Measurements from ENCODE around the gene GLB1L3. TPM values are rescaled to one million over a fixed set of nuclear protein-coding genes. Genes with fewer than 3 reads are reported as not detected.
A peak's percentile ranks its signal among the peaks of the same experiment; 100 is the strongest.

Gene GLB1L3
- polyA plus RNA-seq, 1 experiment = not detected

- Histone ChIP-seq H3K27me3 (ENCODE audit: control insufficient read depth, insufficient read depth, low read length) (no peaks in the 10 kb centered on the region), H3K36me3 (ENCODE audit: control insufficient read depth, insufficient read depth, low read length) (peaks cover 17% of the 10 kb centered on the region), H3K4me3 (ENCODE audit: low read depth, low read length) (no peak overlapping the region)
- no peak for DNase-seq (ENCODE audit: low read depth)
- TF ChIP-seq CTCF (IDR thresholded peaks at IDR 0.05; ENCODE audit: insufficient read depth, low read depth, low read length) = no peak
- CTCF ChIA-PET = interaction anchor here (1.2 to 1.7 kb wide), 2 partner anchors 11 to 43 kb away, joined by 4 to 7 read pairs; no protein-coding TSS in a partner anchor
- POLR2A ChIA-PET = no interaction called here
Measured at GRCh38 chr11:134250246-134250645, 25.9 kb upstream of the GLB1L3 start.

- H3K27me3 ChIP-seq (ENCODE audit: control insufficient read depth, insufficient read depth, low read length) = no peaks in the 10 kb centered on the region
- ChIA-PET CTCF (interaction anchor here (1.2 kb wide), 1 partner anchor 11 kb away, joined by 4 read pairs; no protein-coding TSS in a partner anchor), POLR2A (no interaction called here)
- no peak for DNase-seq (ENCODE audit: low read depth)
- no peak for TF ChIP-seq CTCF (IDR thresholded peaks at IDR 0.05; ENCODE audit: insufficient read depth, low read depth, low read length)
- no peak overlapping the region for H3K4me3 ChIP-seq (ENCODE audit: low read depth, low read length)
- H3K36me3 ChIP-seq (ENCODE audit: control insufficient read depth, insufficient read depth, low read length) = peaks cover 14% of the 10 kb centered on the region
Measured at GRCh38 chr11:134250675-134251074, 25.5 kb upstream of the GLB1L3 start.

- ChIA-PET POLR2A (no interaction called here), CTCF (interaction anchor here (1.4 to 1.7 kb wide), 3 partner anchors 8 to 23 kb away, joined by 4 read pairs; no protein-coding TSS in a partner anchor)
- TF ChIP-seq CTCF (IDR thresholded peaks at IDR 0.05; ENCODE audit: insufficient read depth, low read depth, low read length) = no peak
- Histone ChIP-seq H3K27me3 (ENCODE audit: control insufficient read depth, insufficient read depth, low read length) (no peaks in the 10 kb centered on the region), H3K36me3 (ENCODE audit: control insufficient read depth, insufficient read depth, low read length) (peaks cover 7% of the 10 kb centered on the region), H3K4me3 (ENCODE audit: low read depth, low read length) (peak overlapping the region; percentile 96)
- DNase-seq (ENCODE audit: low read depth) = no peak
Measured at GRCh38 chr11:134252346-134253187, 23.6 kb upstream of the GLB1L3 start.

- ChIA-PET CTCF (interaction anchor here (1.4 to 1.7 kb wide), 3 partner anchors 9 to 14 kb away, joined by 4 to 7 read pairs (median 4); no protein-coding TSS in a partner anchor), POLR2A (interaction anchor here (0.6 kb wide), 1 partner anchor 29 kb away, joined by 3 read pairs; the partner anchor contains the start of gene VPS26B)
- Histone ChIP-seq H3K36me3 (ENCODE audit: control insufficient read depth, insufficient read depth, low read length) (peaks cover 6% of the 10 kb centered on the region), H3K27me3 (ENCODE audit: control insufficient read depth, insufficient read depth, low read length) (no peaks in the 10 kb centered on the region), H3K4me3 (ENCODE audit: low read depth, low read length) (peak within 1 kb of the TSS; percentile 96)
- TF ChIP-seq CTCF (IDR thresholded peaks at IDR 0.05; ENCODE audit: insufficient read depth, low read depth, low read length) = 0 out of 2 replicates have a peak, but pooled peaks have one; percentile 6
- peak; percentile 72 for DNase-seq (ENCODE audit: low read depth)
Measured at GRCh38 chr11:134253188-134253993, 22.8 kb upstream of the GLB1L3 start, which contains the start of the genes ACAD8 and THYN1. Gene ACAD8 (plus strand): TSS chr11:134253568. CDS start chr11:134253601, 33 bp downstream. Gene THYN1 (minus strand): TSS chr11:134253352. CDS start chr11:134252882, 470 bp downstream.
